Mononuclear cell (primary cell): ENCODE data around the gene GUK1. TPM values are rescaled to one million over a fixed set of nuclear protein-coding genes. Genes with fewer than 3 reads are reported as not detected.

ENCODE experiments used
- H3K27me3 ChIP-seq: 2 replicates; pipeline ENCODE4 v1.6.0; 2011; ENCODE audit warnings: low read length, control low read depth; ENCODE audit not compliant: insufficient read depth
- H3K4me1 ChIP-seq: 2 replicates; pipeline ENCODE4 v1.5.1; 2011; ENCODE audit warnings: mild to moderate bottlenecking, low read length, control low read depth; ENCODE audit not compliant: insufficient read depth
- H3K4me3 ChIP-seq: 2 replicates; pipeline ENCODE4 v1.5.1; 2011; ENCODE audit warnings: mild to moderate bottlenecking, low read length, moderate library complexity
- H3K9me3 ChIP-seq: 2 replicates; pipeline ENCODE4 v1.5.1; 2011; ENCODE audit warnings: low read depth, mild to moderate bottlenecking, control low read depth, low read length
- total RNA-seq: library from RNA; depleted of rRNA; stranded (reverse); fragments of >200 nt; gene quantifications from one replicate; pipeline ENCODE4 v1.2.3, GENCODE V29; 2012

Gene GUK1
- total RNA-seq, 1 donor: 190 TPM

DNA sequence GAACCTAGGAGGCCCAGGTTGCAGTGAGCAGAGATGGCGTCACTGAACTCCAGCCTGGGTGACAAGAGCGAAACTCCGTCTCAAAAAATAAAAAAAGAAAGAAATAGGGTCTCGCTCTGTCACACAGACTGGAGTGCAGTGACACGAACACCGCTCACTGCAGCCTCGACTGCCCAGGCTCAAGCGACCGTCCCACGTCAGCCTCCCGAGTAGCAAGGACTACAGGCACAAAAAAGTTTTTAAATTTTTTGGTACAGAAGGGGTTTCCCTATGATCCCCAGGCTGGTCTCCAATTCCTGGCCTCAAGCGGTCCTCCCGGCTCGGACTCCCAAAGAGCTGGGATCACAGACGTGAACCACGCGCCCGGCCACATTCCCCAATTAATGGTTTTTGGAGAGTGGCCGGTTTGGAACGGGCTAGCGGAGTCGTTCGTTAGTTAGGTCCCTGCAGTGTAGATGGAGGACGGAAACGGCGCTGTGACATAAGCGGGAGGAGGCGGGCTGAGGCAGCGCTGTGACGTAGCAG, 611 bp upstream of the GUK1 start:
- H3K4me3 ChIP-seq: peak overlapping the region; percentile 82
- no peaks in the 10 kb centered on the region for H3K9me3 ChIP-seq
- peaks cover 50% of the 10 kb centered on the region for H3K4me1 ChIP-seq
- no peaks in the 10 kb centered on the region for H3K27me3 ChIP-seq

DNA sequence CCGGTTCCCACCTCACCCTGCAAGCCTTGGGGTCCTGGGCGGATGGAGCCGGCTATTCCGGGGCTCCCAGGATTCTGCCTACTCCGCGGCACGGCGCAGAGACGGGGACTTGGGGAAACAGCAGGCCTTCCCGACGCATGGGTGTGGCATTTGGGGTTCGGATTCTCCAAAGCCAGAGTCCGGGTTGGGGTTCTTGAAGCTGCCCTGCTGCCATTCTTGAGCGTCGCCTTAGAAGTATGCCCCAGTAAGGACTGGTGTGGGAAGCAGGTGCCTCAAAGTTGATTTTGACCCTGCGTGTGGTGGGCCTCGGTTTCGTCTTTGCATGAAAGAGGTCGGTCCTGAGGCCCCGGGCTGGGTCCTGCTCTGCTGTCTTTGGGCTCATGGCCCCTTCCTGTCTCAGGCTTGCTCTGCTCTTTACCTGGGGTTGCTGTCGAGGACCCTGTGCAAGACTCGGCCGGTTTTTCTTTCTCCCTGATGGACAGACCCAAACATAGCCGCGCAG, 696 bp downstream of the GUK1 start:
- Histone ChIP-seq H3K27me3 (no peaks in the 10 kb centered on the region), H3K4me1 (peaks cover 51% of the 10 kb centered on the region), H3K4me3 (peak overlapping the region; percentile 82), H3K9me3 (no peaks in the 10 kb centered on the region)

DNA sequence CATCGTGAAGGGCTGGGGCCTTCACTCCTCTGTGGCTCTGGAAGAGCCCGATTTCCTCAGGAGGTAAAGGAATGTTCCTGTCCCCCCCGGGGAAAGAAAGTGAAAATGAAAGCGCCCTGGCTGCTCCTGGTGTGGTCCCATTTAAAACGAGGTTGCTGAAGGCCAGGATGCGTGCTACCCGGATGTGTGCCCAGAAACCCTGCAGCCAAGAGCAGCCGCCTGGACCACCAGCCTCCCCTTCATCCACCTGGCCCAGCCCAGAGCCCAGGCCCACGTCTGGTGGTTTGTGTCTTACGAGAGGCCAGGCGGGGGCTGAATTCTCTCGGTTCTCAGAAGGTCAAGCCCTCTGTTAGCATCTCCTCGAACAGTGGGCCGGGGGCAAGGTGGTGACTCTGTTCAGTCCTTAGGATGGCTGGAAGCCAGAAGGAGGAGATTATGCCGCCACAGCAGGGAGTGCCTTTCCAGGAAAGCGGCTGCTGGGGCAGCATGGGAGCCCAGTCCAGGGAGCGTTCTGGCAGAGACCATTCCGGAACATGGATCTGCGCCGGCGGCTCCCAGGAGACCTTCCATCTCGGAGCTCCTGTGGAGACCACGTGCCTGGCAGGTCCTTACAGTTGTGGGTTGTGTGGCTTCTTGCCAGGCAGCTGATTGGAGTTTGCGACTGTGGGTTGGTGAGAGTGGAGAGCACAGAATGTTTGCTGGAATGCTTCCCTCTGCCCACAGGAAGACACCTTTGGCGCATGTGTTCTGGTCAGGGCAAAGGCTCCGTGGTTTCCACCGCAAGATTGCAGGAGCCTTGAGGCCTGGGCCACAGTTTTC, 1.4 kb downstream of the GUK1 start:
- peaks cover 51% of the 10 kb centered on the region for H3K4me1 ChIP-seq
- H3K9me3 ChIP-seq: no peaks in the 10 kb centered on the region
- no peaks in the 10 kb centered on the region for H3K27me3 ChIP-seq
- peak overlapping the region; percentile 82 for H3K4me3 ChIP-seq

DNA sequence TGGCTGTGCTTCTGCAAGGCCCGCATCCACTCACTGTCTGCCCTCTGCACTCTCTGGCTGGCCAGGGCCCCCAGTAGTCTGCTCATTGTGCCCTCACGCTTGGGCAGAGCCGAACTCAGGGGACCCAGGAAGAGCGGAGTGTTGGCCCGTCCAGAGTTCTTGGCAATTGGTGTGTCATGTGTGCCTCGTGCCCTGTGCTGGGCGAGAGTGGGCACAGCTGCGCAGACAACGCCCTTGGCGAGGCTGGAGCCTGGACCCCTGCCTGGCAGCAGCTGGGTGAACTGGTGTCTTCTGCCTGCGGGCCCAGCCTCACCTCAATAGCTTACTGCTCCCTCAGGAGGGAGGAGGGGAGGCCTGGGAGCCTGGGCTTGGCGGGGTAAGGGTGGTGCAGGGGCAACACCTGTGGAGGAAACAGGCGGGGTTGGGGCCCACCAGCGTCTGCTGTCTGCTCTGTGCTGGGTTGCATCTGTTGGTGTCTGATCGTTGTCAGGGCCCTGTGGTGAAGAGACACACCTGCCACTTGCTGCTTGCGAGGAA, 2.1 kb downstream of the GUK1 start:
- Histone ChIP-seq H3K27me3 (no peaks in the 10 kb centered on the region), H3K9me3 (no peaks in the 10 kb centered on the region), H3K4me1 (peaks cover 51% of the 10 kb centered on the region), H3K4me3 (no peak overlapping the region)

DNA sequence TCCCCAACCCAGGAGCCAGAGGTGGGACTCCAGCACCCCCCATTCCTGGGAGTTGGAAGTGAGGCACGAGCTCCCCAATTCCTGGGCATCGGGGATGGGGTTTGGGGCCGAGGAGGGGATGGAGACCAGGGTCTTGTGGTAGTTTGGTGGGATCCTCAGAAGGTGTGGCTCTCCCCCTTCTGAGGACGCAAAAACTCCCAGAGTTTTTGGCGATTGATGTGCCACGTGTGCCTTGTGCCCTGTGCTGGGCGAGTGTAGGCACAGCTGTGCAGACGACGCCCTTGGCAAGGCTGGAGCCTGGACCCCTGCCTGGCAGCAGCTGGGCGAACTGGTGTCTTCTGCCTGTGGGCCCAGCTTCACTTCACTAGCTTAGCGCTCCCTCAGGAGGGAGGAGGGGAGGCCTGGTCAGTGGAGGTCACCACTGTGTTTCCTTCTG, 2.6 kb downstream of the GUK1 start:
- Histone ChIP-seq H3K27me3 (no peaks in the 10 kb centered on the region), H3K4me3 (no peak overlapping the region), H3K9me3 (no peaks in the 10 kb centered on the region), H3K4me1 (peaks cover 51% of the 10 kb centered on the region)

DNA sequence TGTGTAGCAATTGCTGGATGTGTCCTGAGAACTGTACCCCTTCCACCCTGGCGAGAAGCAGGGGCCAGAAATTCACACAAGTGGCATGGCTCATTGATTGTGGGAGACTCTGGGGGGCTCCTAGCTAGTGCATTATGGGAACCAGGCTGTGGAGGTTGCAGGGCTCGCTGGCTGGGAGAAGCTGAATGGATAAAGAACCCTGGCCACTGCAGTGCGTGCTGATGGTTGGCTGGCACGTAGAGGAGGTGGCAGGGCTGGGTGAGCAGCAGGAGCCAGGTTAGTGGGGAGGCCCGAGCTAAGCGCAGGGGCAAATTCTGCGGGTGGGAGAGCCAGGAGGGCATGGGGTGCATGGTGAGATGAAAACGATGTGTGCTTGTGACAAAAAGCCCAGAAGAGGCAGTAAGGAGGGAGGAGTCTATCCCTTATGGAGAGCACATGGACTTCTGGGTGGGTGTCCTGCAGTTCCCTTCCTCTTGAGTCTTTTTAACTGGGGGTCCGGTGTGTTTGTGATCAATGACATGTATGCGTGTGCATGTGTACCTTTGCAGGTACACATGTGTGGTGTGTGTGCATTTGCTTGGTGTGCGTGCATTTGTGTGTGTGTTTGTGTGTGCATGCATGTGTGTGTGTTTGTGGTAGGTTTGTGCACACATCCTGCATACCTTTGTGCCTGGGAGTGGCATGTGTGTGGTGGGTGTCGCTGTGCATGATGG, 3.6 kb downstream of the GUK1 start:
- no peaks in the 10 kb centered on the region for H3K9me3 ChIP-seq
- H3K4me3 ChIP-seq: no peak overlapping the region
- peaks cover 45% of the 10 kb centered on the region for H3K4me1 ChIP-seq
- no peaks in the 10 kb centered on the region for H3K27me3 ChIP-seq

DNA sequence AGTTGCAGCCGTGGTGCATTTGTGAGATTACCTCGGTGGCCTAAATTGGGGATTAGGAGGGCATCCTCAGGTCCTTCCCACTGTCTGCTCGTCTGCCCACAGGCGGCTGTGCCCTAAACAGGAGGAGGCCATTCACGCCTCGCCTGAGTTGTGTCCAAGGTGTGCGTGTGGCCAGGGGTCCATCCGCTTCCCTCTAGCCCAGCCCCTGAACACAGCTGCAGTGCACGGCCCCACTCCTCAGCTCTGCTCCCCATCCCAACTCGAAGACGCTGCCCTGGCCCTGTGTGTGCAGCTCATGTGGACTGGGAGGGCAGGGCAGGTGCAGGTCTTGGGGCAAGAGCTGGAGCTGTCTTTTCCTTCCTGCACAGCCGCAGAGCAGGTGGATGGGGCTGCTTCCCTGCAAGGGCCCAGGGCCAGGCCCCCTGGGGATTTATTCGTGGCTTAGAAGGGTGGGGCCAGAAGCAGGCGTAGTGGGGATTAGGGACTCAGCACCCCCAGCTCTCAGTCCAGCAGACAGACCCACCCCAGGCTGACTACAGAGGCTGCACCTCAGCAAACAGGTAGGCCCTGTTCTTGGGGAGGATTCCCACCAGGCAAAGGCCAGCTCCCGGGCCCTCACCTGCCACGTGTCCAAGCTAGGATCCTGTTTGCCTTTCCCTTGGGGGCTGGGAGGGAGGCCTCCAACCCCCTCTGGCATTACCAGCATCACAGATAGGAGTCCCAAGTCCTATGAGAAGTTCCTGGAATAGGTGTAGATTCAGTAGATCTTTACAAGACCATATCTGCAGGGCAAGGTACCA, 4.3 kb downstream of the GUK1 start:
- H3K4me3 ChIP-seq: no peak overlapping the region
- H3K9me3 ChIP-seq: no peaks in the 10 kb centered on the region
- peaks cover 39% of the 10 kb centered on the region for H3K4me1 ChIP-seq
- no peaks in the 10 kb centered on the region for H3K27me3 ChIP-seq

DNA sequence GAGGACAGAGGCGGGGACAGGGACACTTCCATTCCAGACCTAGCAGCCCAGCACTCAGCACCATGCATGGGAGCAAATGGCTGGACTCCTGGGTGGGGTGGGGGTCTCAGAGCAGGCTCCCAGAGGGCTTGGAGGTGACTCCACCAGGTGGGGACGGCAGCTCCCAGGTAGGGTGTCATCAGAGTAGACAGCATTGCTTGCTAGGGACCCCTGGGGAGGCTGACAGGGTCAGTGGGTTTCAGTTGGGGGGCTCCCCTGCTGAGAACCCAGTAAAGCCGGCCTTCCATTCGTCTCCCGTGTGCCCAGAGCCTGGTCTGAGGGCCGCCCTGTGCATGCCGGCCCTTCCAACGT, 4.9 kb downstream of the GUK1 start:
- no peaks in the 10 kb centered on the region for H3K27me3 ChIP-seq
- peaks cover 37% of the 10 kb centered on the region for H3K4me1 ChIP-seq
- no peaks in the 10 kb centered on the region for H3K9me3 ChIP-seq
- no peak overlapping the region for H3K4me3 ChIP-seq

DNA sequence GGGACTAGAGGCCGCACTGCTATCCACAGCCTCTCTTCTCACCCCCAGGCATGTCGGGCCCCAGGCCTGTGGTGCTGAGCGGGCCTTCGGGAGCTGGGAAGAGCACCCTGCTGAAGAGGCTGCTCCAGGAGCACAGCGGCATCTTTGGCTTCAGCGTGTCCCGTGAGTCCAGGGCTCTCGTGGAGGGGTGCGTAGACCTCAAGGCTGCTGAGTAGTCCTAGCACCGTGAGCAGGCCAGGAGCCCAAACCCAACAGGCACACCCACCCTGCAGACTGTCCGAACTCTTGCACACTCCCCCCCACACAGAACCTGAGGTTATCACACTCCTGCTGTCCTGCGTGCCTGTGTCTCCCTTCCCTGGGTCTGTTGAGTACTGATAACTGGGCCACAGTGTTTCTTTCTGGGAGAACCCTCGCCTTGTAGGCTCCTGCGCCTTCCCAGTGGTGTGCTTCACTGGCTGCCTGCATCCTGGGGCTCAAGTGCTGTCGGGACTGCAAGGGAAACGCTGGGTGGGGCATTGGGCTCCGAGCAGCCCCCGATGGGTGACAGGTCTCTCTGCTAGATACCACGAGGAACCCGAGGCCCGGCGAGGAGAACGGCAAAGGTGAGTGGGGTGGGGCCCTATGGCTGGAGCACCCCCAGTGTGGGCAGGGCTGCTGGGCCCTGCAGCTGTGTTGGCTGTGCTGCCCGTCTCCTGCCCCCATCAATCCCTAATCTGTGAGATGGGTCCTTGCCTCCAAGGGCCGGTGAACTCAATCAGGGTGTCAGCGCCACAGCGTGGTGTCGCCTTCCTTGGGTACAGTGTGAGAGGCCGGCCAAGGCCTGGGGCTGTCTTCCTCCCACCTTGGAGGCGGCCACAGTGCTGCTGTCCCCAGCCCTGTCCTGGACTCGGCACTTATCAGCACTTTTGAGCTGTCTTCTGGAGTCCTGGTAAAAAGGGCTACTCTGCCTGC, 5.7 kb downstream of the GUK1 start:
- no peaks in the 10 kb centered on the region for H3K9me3 ChIP-seq
- H3K27me3 ChIP-seq: no peaks in the 10 kb centered on the region
- peaks cover 37% of the 10 kb centered on the region for H3K4me1 ChIP-seq
- H3K4me3 ChIP-seq: no peak overlapping the region

DNA sequence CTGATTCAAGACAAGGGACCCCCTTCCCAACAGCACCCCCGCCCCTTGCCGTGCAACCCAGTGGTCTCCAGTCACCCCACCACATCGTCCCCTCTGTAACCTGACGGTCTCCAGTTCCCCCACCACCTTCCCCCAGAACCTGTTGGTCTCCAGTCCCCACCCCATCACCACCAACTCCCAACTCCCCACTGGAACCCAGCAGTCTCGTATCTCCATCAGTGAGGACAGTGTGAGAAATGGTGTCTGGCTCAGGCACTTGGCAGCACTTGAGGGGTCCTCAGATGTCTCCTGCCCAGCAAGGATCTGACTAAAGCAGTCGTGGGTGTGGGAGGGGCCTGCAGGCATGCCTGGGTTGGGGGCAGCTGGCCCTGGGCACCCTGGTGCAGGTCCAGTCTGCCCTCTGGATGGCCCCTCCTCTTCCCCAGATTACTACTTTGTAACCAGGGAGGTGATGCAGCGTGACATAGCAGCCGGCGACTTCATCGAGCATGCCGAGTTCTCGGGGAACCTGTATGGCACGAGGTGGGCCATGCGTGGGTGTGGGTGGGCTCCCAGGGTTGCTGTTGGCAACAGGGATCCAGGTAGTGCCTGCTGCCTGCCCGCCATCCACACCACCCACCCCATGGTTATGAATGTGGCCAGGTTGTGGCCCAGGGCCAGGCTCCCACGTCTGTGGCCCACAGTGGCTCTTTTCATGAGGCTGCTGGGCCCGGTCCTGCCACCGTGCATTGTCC, 6.5 kb downstream of the GUK1 start:
- Histone ChIP-seq H3K9me3 (no peaks in the 10 kb centered on the region), H3K4me1 (peaks cover 29% of the 10 kb centered on the region), H3K4me3 (no peak overlapping the region), H3K27me3 (no peaks in the 10 kb centered on the region)

DNA sequence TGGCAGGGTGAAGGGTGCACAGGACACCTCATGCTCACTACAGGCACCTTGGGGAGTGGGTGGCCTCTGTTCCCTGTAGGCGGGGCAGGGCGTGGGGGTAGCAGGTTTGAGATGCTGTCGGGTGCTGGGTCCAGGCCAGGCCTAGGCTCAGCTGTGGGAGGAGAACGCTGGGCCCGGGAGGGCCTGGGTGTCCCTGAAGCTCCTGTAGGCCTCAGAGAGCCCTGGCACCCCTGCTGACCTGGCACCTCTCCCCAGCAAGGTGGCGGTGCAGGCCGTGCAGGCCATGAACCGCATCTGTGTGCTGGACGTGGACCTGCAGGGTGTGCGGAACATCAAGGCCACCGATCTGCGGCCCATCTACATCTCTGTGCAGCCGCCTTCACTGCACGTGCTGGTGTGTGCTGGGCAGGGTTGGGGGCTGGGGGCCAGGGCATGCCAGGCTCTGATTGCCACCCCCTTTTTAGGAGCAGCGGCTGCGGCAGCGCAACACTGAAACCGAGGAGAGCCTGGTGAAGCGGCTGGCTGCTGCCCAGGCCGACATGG, 7.1 kb downstream of the GUK1 start:
- Histone ChIP-seq H3K27me3 (no peaks in the 10 kb centered on the region), H3K4me1 (peaks cover 22% of the 10 kb centered on the region)

DNA sequence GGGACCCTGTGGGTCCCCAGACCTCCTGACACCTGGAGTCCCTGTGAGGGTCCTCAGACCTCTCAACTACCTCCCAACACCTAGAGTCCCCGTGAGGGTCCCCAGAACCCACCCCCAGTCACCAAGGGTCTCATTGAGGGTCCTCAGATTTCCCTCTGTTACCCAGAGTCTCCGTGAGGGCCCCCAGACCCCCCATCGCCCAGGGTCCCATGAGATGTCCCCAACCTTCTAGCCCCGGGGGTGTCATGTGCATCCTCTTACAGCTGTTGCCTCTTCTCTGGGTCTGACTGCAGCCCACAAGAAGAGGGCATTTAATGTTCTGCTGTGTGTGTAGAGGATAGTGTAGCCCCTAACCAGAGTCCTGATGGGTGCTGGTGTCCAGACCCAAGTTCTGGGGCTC, 7.7 kb downstream of the GUK1 start:
- H3K4me3 ChIP-seq: no peak overlapping the region
- H3K4me1 ChIP-seq: peaks cover 17% of the 10 kb centered on the region
- no peaks in the 10 kb centered on the region for H3K27me3 ChIP-seq
- H3K9me3 ChIP-seq: no peaks in the 10 kb centered on the region

More for the DNA sequence above, 7.1 kb downstream of the GUK1 start:
- Histone ChIP-seq H3K4me3 (no peak overlapping the region), H3K9me3 (no peaks in the 10 kb centered on the region)

DNA sequence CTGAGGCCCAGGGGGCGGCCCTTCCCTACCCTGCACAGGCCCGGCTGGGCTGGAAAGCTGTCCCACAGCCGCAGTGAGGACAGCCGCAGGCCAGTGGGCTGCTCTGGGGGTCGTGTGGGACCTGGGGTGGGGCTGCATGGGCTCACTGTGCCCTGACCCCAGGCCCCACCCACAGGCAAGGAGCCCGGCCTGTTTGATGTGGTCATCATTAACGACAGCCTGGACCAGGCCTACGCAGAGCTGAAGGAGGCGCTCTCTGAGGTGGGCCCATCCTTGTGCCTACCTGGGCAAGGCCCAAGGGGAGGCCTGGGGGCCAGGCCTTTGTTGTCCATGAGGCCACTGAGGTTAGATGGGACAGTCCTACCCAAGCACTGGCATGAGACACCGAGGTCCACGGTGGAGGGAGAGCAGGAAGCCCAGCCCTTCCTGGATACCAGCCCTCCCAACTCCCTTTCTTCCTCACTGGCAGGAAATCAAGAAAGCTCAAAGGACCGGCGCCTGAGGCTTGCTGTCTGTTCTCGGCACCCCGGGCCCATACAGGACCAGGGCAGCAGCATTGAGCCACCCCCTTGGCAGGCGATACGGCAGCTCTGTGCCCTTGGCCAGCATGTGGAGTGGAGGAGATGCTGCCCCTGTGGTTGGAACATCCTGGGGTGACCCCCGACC, 8.2 kb downstream of the GUK1 start:
- no peaks in the 10 kb centered on the region for H3K9me3 ChIP-seq
- H3K4me1 ChIP-seq: peaks cover 12% of the 10 kb centered on the region
- no peak overlapping the region for H3K4me3 ChIP-seq

More for the DNA sequence above, 8.2 kb downstream of the GUK1 start:
- H3K27me3 ChIP-seq: no peaks in the 10 kb centered on the region
